Right lobe of liver (tissue), 4 donors: ENCODE results near the gene PPM1H.

Experiments
- POLR2A ChIP-seq: fragments of 450-650 bp; IDR thresholded peaks from one replicate; pipeline ENCODE4 v1.6.1; 2017; ENCODE audit warnings: antibody characterized with exemption, mild to moderate bottlenecking
- TF ChIP-seq, protein P1 (sequence below), 4 donors: fragments of 200-600 bp in 3 of 4; fragments of 450-650 bp in 1 of 4; IDR thresholded peaks; one replicate each; pipeline versions ENCODE4 v1.5.1 to v1.8.0; 2016 to 2022; ENCODE audit warnings: antibody characterized with exemption in 4 of 4, mild to moderate bottlenecking in 2 of 4
- donor health status: DM: no; HTN: no; CAD: no.
- donor health status: DM: no; HTN: no; CAD: no.
- donor health status: DM: no; HTN: yes; CAD: no.

DNA sequence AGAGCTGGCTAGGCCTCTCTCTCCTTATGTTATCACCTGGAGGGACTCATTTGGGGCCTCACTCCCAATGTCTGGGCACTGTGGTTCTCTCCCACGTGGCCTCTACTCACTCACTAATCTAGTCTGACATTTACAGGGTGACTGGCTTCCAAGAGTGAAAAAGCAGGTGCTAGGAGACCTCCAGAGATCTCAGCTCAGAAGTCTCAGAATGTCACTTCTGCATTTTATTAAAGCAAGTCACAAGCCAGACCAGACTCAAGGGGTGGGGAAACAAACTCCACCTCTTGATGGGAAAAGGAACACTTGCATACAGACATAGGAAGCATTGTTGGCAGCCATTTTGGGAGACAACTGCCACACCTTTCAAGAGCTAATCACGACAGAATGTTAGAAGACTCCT is 292.5 kb downstream of the PPM1H start:
- TF ChIP-seq, protein P1, sequence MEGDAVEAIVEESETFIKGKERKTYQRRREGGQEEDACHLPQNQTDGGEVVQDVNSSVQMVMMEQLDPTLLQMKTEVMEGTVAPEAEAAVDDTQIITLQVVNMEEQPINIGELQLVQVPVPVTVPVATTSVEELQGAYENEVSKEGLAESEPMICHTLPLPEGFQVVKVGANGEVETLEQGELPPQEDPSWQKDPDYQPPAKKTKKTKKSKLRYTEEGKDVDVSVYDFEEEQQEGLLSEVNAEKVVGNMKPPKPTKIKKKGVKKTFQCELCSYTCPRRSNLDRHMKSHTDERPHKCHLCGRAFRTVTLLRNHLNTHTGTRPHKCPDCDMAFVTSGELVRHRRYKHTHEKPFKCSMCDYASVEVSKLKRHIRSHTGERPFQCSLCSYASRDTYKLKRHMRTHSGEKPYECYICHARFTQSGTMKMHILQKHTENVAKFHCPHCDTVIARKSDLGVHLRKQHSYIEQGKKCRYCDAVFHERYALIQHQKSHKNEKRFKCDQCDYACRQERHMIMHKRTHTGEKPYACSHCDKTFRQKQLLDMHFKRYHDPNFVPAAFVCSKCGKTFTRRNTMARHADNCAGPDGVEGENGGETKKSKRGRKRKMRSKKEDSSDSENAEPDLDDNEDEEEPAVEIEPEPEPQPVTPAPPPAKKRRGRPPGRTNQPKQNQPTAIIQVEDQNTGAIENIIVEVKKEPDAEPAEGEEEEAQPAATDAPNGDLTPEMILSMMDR (IDR thresholded peaks at IDR 0.05), result no peak
- no peak for TF ChIP-seq POLR2A
